ENCODE data around the gene UMAD1.

DNA sequence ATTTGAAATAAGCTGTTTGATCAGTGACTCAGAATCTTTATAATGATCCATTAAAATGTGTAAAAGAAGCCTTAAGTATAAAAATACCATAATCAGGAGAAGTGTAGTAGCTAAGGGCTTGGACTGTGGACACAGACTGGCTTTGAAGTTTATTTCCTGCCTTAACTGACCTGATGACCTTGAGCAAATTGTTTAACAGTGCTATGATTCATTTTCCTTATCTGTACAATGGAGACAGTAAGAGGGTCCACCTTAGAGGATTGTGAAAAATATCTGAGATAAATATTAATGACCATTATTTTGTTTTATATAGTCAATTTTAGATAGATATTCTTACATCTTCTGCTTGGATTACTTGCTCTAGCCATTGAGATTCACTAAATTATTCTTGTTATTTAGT, 91.2 kb downstream of the UMAD1 start:
- TF ChIP-seq, protein P1, sequence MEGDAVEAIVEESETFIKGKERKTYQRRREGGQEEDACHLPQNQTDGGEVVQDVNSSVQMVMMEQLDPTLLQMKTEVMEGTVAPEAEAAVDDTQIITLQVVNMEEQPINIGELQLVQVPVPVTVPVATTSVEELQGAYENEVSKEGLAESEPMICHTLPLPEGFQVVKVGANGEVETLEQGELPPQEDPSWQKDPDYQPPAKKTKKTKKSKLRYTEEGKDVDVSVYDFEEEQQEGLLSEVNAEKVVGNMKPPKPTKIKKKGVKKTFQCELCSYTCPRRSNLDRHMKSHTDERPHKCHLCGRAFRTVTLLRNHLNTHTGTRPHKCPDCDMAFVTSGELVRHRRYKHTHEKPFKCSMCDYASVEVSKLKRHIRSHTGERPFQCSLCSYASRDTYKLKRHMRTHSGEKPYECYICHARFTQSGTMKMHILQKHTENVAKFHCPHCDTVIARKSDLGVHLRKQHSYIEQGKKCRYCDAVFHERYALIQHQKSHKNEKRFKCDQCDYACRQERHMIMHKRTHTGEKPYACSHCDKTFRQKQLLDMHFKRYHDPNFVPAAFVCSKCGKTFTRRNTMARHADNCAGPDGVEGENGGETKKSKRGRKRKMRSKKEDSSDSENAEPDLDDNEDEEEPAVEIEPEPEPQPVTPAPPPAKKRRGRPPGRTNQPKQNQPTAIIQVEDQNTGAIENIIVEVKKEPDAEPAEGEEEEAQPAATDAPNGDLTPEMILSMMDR (IDR thresholded peaks at IDR 0.05) = no peak
- TF ChIP-seq POLR2A (IDR thresholded peaks at IDR 0.05) = no peak
